Inflammatory macrophage treated with lipopolysaccharide for 1 hour (primary cell): ENCODE results near the gene PPP2R5D.
A peak's percentile ranks its signal among the peaks of the same experiment; 100 is the strongest.
"Not testable (repeated sequence)": the region's sequence is repeated elsewhere in the genome, so short reads cannot be mapped to it uniquely, and the experiment has no call there.

Experiments
- DNase-seq, 2 donors: peaks; one replicate each; pipeline ENCODE4 v3.0.0-alpha.2; 2020 to 2022

Gene PPP2R5D

DNA sequence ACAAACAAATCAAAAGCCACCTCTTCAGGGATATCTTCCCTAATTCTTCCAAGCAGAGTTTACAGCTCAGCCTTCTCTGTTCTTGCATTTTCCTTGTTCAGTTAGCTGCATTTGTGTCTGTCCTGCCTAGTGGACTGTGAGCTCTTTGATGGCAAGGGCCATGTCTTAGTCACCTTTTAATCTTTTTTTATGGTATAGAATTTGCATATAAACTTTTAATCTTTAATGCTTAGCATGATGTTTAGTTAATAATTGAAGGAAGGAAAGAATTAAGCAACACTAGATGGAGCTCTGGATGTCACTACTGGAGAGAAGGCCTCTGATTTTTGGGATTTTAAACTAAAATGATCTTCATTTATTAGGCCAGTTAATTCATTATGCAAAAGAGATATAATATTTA lies 12.1 kb downstream of the PPP2R5D start:
- DNase-seq, result no peak

DNA sequence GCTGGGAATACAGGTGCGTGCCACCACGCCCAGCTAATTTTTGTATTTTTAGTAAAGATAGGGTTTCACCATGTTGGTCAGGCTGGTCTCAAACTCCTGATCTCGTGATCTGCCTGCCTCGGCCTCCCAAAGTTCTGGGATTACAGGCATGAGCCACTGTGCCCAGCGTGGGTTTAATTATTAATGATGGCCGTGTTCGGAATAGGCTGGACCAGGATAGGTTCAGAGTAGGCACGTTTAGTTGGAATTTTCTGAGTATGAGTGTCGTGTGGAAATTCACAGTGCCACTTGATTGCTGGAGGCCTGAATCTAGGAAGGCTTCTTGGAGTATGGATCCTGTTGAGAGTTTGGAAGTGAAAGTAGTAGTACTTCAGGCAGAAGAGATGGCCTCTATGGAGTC lies 13.8 kb downstream of the PPP2R5D start:
- not testable (repeated sequence) for DNase-seq

DNA sequence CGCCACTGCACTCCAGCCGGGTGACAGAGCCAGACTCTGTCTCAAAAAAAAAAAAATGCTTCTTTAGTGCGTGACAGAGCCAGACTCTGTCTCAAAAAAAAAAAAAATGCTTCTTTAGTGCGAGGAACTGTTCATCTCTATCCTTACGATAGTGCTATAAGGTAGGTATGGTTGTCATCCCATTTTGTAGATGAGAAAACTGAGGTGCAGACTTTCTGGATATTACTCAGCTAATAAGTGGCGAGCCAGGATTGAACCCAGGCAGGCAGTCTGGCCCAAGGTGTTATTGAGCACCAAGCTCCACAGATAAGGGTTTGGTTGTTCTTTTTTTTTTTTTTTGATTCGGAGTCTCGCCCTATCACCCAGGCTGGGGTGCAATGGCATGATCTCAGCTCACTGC lies 17.5 kb downstream of the PPP2R5D start:
- DNase-seq, result no peak

DNA sequence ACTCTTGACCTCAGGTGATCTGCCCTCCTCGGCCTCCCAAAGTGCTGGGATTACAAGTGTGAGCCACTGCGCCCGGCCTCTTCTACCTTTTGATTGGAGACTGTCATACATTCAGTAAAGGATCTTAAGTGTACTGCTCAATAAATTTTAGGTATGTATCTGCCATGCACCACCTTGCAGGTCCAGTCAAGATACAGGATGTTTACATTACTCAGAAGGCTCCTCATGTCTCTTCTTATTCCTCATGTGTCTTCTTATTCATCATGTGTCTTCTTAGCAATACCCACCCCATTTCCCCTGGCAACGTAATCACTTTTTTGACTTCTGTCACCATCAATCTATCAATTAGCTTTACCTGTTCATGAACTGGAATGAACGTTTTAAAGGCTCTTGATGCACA lies 21.5 kb downstream of the PPP2R5D start:
- no peak for DNase-seq

DNA sequence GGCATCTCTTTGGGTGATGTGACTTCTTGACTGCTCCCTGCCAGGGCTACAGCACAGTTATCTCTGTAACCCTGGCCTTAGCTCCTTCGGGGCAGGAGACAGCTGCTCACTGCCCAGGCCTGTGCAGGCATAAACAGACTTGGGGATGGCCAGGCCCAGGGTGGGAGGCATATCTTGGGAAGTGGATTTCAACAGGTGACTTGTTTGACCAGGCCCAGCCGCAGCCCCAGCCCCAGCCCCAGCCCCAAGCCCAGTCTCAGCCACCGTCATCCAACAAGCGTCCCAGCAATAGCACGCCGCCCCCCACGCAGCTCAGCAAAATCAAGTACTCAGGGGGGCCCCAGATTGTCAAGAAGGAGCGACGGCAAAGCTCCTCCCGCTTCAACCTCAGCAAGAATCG lies 21.9 kb downstream of the PPP2R5D start:
- no peak for DNase-seq

DNA sequence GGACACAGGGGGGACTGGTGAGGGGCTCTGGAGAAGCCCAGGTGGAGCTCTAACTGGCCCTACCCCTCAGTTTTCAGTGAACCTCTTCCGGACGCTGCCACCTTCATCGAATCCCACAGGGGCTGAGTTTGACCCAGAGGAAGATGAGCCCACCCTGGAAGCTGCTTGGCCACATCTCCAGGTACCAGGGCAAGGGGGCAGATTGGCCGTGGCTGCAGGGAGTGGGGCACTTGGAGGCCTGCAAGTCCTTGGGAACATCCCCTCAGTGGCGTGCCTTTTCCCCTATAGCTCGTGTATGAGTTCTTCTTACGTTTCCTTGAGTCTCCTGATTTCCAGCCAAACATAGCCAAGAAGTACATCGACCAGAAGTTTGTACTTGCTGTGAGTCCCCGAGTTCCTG lies 22.8 kb downstream of the PPP2R5D start:
- DNase-seq, result no peak

DNA sequence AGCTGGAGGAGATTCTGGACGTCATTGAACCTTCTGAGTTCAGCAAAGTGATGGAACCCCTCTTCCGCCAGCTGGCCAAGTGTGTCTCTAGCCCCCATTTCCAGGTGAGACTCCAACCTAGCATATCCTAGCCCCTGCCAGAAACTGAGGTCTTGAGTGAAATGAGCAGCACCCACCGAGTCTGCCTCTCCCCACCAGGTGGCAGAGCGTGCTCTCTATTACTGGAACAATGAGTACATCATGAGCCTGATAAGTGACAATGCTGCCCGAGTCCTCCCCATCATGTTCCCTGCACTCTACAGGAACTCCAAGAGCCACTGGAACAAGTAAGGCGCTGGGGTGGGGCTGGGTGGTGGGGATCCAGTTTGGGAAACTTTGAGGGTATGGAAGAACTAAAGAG lies 24.8 kb downstream of the PPP2R5D start:
- DNase-seq, result peak in 1 of 2 donors; percentile 41

DNA sequence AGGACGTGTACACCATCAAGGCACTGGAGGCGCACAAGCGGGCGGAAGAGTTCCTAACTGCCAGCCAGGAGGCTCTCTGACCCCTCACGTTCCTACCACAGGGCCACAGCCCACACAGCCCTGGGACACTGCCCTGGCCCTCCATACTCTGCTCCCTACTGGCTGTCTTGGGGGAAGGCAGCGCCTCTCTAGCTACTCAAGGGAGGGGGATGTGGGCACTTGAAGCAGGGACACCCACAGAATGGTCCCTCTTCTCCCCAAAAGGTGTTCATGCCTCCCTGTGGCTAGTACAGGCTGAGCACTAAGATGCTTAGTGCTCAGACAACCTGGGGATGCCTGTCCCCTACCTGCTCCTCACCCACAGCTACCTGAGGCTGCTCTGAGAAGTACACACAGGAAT lies 26.8 kb downstream of the PPP2R5D start:
- no peak for DNase-seq

DNA sequence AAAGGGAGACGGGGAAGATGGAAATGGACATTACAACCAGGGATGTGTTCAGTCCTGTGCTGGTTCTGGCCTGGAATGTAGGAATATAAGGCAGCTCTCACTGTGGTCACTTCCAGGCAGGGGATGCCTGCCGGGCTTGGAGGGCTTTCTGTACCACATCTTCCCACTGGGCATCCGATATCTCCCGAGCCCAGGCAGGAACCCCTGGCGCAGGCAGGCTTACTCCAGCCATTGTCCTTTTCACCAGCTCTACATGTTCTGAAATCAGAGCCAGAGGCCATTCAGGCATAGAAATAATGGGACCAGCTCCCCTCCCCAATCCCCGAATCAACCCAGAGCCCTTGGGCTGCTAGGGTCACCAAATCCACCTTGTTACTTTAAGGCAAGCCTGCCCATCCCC lies 28.0 kb downstream of the PPP2R5D start:
- DNase-seq, result no peak

DNA sequence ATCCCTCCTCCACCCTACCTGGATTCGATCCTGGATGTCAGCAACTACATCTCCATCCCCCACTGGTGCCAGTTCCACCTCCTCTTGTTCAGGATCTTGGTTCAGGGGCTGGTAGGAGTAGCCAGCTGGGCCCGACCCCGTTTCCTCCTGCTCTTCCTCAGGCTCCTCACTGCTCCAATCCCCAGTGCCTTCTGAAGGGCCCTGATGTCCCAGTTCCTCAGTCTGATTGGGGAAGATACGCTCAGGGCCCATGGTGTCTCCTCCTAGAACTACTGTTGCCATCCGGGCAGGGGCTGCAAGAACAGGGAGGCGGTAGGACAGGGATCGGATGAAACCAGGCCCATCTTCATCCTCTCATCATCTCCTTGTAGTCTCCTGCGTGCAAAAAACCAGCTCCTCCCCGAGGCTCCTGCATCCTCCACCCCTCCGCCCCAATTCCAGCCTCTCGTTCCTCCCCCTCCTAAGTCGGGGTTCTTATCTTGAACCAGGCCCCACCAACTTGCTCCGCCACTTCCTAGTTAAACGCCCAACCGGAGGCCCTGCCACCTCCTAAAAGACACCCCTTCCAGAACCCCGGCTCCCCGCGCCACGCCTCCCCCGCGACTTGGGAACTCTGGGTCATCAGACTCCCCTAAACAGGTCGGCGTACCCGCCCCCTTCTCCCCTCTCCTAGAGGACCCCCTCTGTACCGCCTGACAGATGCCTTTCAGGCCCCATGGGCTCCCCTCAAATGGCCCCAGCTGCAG lies 28.9 kb downstream of the PPP2R5D start:
- DNase-seq, result peak in 1 of 2 donors; percentile 15

DNA sequence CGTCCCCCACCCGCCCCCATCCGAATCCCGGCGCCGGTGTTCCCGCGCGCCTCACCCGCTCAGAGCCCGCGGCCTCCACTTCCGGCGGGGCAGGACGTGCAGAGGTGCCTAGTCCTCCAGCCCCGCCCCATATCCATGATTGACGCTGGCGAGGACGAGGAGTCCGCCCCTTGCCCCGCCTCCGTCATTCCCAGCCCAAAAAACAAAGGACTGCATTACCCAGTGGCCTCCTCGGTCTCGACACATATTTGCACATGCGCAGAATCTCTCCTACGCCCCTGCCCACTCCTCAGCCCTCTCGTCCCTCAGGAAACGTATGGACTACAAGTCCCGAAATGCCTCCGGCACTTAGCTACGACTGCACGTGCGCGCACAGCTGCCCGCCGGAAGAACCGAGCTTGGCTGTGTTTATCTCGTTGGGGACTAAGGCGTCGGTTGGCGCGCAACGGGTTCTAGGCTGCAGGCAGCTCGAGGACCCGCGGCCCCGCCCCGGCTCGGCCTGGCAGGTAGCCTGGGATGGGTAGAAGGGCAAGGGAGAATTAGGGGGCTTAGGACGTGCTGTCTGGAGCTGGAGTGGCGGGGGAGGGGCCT lies 29.6 kb downstream of the PPP2R5D start, which contains the start of the genes KLHDC3 and MEA1:
Gene KLHDC3 (plus strand): TSS at position 407 of the 591 bp plus-strand sequence. CDS start 2,944 bp downstream, outside the sequence.
Gene MEA1 (minus strand): TSS at position 104 of the 591 bp plus-strand sequence. CDS start 133 bp downstream, outside the sequence.
- peak; percentile 99 to 100 for DNase-seq

DNA sequence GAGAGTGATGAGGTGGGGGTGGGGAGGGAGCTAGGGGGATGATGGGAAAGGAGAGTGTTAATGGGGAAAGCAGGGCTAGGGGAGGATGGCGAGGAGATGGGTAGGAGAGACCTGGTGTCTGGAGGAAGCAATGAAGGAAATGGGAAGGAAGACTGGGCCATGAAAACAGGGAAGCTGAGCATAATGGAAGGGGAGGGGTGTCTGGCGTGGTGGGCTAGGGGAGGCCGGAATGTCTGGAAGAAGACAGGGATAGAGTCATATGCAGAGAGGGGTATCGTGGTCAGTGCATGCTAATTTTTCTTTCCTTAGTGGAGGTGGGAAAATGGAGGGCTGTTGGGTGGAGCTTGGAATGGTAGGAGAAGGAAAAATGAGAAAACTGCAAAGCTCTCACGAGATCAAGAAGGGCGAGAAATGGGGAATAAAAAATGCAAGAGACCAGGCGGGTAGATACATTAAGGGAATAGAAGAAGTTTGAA lies 30.1 kb downstream of the PPP2R5D start:
- peak in 1 of 2 donors; percentile 4 for DNase-seq

DNA sequence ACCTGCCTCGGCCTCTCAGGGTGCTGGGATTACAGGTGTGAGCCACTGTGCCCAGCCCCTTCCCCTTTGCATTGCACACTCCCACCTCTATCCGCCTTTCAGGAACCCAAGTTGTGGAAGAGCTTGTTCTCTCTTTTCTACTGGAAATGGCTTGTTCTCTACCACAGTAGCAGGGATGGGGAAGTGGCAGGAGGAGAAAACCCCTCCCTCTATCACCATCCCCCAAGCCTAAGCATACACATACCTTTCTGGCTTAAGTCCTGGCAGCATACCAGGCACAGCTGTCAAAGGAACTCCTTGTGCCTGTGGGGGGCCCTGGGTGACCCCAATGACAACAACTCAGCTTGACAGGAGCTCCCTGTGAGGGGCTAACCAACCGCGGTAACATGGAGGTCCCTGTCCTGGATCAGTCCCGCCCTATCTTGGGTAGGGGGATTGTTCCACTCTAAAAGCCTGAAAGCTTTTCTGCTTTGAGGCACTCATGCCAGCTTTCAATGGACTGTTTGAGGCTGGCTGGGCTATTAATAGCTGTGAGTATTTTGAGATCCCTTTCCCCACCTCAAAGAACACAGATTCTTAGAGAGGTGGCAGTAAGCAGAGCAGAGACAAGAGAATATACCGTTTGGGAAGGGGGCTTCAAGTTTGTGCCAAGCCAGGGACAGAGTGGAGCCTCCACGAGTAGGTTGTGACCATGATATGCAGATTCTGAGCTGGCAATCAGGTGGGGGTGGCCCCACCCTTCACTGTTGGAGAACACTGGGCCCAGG lies 32.0 kb downstream of the PPP2R5D start:
- DNase-seq, result peak; percentile 3 to 5

DNA sequence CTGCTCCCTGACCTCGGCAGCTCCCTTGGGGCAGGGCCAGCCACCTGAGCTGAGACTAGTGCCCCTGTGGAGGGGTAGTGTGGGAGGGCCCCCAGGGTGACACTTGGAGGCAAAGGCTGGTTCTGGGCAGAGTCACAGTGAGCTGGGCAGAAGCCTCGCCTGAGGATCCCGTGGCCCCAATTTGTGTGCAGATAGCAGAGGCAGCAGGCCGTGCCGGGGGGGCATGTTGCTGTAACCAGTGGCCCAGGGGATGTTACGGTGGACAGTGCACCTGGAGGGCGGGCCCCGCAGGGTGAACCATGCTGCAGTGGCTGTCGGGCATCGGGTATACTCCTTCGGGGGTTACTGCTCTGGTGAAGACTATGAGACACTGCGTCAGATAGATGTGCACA lies 32.6 kb downstream of the PPP2R5D start:
- no peak for DNase-seq

DNA sequence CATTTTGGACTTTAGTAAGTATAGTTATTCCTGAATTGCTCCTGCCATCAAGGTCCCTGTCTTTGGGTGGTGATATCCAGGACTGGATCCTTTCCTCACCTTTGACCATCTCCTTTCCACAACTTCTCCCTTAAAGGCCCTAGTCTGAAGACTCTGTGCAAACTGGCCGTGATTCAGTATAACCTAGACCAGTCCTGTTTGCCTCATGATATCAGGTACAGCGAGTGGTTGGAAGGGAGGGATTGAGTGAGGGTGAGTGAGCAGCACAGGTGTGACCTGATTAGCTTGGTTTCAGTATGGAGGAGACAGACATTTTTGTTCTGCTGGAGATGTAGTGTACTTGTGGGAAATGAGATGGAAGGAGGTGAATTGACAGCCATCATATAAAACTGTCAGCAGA lies 34.8 kb downstream of the PPP2R5D start:
- DNase-seq, result no peak

DNA sequence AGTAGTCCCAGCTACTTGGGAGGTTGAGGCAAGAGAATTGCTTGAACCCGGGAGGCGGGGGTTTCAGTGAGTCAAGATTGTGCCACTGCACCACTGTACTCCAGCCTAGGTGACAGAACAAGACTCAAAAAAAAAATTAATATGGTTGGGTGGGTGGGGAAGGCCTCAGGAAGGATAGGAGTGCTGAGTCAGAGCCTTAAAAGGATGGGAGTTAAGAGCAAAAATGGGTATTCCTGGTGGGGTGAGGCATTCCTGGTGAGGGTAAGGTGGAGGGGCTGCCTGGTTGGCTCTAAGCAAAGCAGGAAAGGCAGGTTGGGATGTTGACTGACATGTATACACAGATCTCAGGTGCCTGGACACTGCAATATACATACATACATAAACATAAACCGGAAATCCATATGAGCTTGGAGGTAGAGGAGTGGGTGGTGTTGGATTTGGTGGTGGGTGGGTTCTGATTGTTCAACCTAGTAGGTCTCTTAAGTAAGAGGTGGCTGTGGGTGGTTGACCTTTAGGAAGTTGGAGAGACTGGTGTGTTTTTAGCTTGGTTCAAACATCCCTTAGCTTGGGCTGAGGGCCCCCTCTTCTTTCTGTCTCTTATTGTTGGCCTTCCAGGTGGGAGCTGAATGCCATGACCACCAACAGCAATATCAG lies 35.8 kb downstream of the PPP2R5D start:
- DNase-seq, result peak in 1 of 2 donors; percentile 16

DNA sequence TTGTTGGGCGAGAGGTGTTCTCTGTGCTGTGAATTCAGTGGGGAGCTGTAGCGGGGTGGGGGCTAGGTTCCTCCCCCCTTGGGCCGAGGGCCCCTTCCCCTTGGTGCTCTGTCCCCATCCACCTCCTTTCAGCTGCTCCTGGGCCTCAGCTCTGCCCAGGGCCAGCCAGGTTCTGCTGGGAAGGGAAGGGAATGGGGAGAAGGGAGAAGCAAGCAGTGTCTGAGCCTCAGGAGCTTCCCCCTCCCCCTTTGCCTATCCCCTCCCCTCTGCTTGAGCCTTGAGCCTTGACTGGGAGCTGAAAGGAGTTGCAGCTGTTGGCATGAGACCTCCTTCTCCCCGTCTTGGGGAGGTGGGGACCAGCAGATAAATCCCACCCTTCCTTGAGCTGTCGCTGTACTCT lies 36.5 kb downstream of the PPP2R5D start:
- DNase-seq, result no peak

DNA sequence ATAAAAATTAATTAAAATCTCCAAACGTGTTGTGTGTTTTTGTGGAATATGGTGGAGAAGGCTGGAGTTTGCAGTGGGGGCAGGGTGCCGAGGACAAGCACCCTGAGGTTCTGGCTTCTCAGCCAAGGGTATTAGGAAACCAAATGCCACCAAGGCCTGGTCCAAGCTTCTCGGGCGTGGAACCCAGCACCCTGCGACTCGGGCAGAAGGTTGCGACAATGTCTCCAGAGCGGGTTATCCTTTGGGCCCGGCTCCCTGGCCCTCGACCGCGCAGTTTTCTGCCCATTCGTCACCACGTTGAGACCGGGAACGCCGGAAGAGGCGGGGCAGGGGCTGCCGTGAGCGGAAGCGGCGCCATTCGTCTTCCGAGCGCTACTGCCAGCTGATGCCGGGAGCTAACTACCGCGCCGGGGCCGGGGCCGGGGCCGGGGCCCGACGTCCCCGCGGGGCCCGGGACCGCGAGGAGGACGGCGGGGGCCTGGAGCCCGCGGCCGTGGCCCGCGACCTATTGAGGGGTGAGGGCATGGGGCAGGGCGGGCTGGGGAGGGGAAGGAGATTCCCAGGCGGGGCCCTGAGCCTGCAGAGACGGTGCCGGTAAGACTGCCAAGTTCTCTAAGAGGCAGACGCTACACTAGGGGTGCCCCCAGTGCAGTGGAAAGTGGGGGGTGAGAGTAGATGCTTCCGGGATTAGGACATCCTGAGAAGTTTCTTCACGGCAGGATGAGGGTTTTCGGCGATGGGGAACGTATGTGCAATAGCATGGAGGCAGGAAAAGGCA lies 37.1 kb downstream of the PPP2R5D start, which contains the start of gene RRP36:
Gene RRP36 (plus strand): TSS at position 354 of the 778 bp plus-strand sequence. CDS start 32 bp downstream, at position 386.
- DNase-seq, result peak; percentile 62

DNA sequence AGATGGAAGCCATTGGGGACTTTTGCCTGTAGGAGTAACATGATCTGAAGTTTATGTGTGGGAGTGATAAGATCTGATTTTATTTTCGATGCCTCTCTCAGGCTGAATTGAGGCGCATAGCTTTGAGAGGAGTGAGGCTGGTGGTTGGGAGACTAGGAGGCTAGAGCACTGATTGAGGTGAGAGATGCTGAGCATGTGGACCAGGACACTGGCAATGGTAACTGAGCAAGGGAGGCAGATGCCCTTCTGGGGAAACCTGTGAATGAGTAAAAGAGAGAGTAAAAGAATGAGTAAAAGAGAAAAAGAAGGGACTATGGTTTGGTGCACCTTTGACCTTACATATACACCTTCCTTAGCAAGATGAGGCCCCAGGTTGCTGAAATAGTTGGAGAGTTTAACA lies 40.1 kb downstream of the PPP2R5D start:
- DNase-seq, result no peak

DNA sequence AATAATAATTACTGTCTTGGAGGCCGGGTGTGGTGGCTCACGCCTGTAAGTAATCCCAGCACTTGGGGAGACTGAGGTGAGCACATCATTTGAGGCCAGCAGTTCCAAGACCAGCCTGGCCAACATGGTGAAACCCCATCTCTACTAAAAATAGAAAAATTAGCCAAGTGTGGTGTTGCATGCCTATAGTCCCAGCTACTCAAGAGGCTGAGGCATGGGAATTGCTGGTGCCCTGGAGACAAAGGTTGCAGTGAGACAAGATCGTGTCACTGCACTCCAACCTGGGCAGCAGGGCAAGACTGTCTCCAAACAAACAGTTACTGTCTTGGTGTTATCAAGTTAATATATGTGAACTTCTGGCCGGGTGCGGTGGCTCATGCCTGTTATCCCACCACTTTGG lies 42.0 kb downstream of the PPP2R5D start:
- DNase-seq, result no peak

DNA sequence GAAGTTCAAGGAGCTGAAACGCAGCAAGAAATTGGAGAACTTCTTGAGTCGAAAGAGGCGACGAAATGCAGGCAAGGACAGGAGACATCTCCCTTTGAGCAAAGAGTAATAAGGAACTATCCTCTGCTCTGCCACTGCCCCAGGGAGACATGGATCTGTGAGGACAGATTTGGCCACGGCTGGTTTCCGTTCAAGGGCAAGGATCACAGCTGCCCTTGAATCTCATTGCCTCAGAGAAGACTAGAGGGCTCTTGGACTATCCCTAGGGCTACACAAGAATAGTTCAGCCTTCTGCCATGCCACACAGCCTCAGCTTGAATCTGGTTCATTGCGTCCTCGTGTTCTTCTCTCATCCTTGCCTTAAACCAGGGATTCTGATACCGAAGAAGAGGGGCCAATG lies 44.8 kb downstream of the PPP2R5D start:
- DNase-seq, result no peak

DNA sequence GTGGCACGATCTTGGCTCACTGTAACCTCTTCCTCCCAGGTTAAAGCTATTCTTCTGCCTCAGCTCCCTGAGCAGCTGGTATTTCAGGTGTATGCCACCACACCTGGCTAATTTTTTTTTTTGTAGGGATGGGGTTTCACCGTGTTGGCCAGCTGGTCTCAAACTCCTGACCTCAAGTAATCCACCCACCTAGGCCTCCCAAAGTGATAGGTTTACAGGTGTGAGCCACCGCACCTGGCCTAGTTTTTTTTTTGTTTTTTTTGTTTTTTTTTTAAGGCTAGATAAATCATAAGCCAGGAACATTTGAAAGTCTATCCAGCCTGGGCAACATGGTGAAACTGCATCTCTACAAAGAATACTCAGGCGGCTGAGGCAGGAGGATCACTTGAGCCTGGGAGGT lies 48.0 kb downstream of the PPP2R5D start:
- DNase-seq, result no peak
